Panc1 (cell line): ENCODE results near the gene CADPS2.

Experiments
- POLR2AphosphoS5 ChIP-seq: IDR thresholded peaks from 2 replicates; pipeline ENCODE4 v1.6.1; 2012; ENCODE audit warnings: mild to moderate bottlenecking, low read depth, low read length, moderate library complexity
- SIN3A ChIP-seq: IDR thresholded peaks from 2 replicates; pipeline ENCODE4 v1.6.1; 2012; ENCODE audit warnings: low read depth, mild to moderate bottlenecking, low read length, moderate library complexity, borderline replicate concordance; ENCODE audit not compliant: insufficient read depth
- TF ChIP-seq, protein P1 (sequence below): fragments of 450-650 bp; IDR thresholded peaks from 2 replicates; pipeline ENCODE4 v1.5.1; 2017; ENCODE audit warnings: mild to moderate bottlenecking
- TF ChIP-seq, protein P2 (sequence below), 2 experiments: IDR thresholded peaks; 2 replicates each; pipeline ENCODE4 v1.6.1; 2011 to 2012; ENCODE audit warnings: low read depth in 2 of 2, control low read depth in 1 of 2, low read length in 1 of 2, mild to moderate bottlenecking in 1 of 2, moderate library complexity in 1 of 2; ENCODE audit not compliant: insufficient read depth in 1 of 2

DNA sequence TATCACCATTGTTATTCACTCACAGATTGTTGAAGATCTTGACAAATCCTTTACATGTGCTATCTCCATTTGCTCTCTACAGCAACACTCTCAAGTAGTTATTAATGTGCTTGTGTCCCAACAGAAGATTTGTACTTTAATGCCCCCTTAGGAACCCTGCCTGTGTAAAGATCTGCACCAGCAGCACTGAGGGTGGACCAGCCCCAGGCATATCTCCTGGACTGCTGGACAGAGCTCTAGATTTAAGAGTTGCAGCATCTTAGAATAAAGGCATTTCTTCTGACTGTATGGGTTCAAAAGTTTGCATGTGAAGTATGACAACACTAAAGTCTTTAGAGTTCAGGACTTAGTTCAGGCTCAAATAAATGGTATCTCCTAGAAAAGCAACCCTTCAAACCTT lies 282.0 kb downstream of the CADPS2 start:
- TF ChIP-seq POLR2AphosphoS5 (no peak), SIN3A (no peak)
- TF ChIP-seq, protein P1, sequence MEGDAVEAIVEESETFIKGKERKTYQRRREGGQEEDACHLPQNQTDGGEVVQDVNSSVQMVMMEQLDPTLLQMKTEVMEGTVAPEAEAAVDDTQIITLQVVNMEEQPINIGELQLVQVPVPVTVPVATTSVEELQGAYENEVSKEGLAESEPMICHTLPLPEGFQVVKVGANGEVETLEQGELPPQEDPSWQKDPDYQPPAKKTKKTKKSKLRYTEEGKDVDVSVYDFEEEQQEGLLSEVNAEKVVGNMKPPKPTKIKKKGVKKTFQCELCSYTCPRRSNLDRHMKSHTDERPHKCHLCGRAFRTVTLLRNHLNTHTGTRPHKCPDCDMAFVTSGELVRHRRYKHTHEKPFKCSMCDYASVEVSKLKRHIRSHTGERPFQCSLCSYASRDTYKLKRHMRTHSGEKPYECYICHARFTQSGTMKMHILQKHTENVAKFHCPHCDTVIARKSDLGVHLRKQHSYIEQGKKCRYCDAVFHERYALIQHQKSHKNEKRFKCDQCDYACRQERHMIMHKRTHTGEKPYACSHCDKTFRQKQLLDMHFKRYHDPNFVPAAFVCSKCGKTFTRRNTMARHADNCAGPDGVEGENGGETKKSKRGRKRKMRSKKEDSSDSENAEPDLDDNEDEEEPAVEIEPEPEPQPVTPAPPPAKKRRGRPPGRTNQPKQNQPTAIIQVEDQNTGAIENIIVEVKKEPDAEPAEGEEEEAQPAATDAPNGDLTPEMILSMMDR, result no peak
- TF ChIP-seq, protein P2, sequence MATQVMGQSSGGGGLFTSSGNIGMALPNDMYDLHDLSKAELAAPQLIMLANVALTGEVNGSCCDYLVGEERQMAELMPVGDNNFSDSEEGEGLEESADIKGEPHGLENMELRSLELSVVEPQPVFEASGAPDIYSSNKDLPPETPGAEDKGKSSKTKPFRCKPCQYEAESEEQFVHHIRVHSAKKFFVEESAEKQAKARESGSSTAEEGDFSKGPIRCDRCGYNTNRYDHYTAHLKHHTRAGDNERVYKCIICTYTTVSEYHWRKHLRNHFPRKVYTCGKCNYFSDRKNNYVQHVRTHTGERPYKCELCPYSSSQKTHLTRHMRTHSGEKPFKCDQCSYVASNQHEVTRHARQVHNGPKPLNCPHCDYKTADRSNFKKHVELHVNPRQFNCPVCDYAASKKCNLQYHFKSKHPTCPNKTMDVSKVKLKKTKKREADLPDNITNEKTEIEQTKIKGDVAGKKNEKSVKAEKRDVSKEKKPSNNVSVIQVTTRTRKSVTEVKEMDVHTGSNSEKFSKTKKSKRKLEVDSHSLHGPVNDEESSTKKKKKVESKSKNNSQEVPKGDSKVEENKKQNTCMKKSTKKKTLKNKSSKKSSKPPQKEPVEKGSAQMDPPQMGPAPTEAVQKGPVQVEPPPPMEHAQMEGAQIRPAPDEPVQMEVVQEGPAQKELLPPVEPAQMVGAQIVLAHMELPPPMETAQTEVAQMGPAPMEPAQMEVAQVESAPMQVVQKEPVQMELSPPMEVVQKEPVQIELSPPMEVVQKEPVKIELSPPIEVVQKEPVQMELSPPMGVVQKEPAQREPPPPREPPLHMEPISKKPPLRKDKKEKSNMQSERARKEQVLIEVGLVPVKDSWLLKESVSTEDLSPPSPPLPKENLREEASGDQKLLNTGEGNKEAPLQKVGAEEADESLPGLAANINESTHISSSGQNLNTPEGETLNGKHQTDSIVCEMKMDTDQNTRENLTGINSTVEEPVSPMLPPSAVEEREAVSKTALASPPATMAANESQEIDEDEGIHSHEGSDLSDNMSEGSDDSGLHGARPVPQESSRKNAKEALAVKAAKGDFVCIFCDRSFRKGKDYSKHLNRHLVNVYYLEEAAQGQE (IDR thresholded peaks at IDR 0.05; ENCODE audit: insufficient read depth in 1 of 2, low read depth in 2 of 2, low read length in 1 of 2), result no peak
